ENCODE data around the gene DDX1. TPM values are rescaled to one million over a fixed set of nuclear protein-coding genes. Genes with fewer than 3 reads are reported as not detected.

The DDX1 gene
- total and polyA plus RNA-seq, 2 donors (not counting 1 experiment from before 2014, with no cell fraction given): 13.2 to 52.6 TPM

DNA sequence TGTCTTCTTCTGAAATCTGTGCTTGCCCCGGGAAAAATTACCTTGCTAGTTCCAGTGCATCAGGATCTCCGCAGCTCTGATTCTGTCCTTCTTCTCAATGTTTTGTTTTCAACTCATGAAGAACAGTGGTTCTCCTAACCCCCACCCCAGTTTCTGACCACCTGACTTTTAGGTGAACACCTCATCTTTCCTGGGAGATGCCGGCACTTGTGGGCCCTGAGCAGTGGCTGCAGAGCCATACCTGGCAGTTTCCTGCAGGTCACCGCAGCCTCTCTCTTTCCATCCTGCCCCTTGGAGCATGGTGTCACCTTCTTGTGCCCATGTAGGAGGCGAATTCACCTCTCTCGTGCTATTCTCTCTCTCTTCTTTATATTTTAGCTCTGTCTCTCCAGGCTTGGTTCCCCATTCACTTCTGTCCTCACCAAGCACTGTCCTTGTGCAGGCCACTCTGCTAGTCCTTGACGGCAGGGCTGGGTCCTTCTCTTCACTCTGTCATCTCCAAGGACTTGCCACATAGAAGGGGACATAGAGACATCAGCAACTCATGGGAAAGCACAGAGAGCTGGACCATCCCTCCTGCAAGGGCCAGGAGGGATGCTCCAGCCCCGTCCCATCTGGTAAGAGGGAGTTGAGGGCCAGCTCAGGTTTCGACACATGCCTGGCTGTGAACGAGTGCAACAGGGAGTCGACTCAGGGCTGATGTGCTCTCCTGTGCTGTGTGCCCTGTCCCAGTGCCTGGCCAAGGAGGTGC is 59.1 kb downstream of the DDX1 start:
- CTCF ChIA-PET: no interaction called here
- Histone ChIP-seq H3K27me3 (replicated peaks in 1 of 4; ENCODE audit: control extremely low read depth in 1 of 4, control insufficient read depth in 3 of 4, insufficient read depth in 4 of 4, low read length in 3 of 4) (peaks cover 0 to 2% (median 0%) of the 10 kb centered on the region in 4 experiments), H3K4me1 (ENCODE audit: control insufficient read depth in 2 of 2, insufficient read depth in 2 of 2, low read length in 2 of 2) (no peaks in the 10 kb centered on the region), H4K20me1 (ENCODE audit: control insufficient read depth, insufficient read depth, low read length, poor library complexity, severe bottlenecking) (no peaks in the 10 kb centered on the region), H3K9ac (ENCODE audit: low read length) (no peak overlapping the region), H3K36me3 (replicated peaks in 1 of 2; ENCODE audit: control extremely low read depth in 1 of 2, control insufficient read depth in 1 of 2, extremely low read depth in 1 of 2, insufficient read depth in 2 of 2, low read length in 1 of 2) (no peaks in the 10 kb centered on the region), H3K9me3 (ENCODE audit: control extremely low read depth in 1 of 3, control insufficient read depth in 2 of 3, insufficient read depth in 1 of 3, low read length in 2 of 3) (peaks cover 0 to 3% (median 0%) of the 10 kb centered on the region in 3 donors), H2AFZ (ENCODE audit: insufficient read depth, low read depth, low read length, poor library complexity, severe bottlenecking) (no peak overlapping the region), H3K4me3 (ENCODE audit: control extremely low read depth in 1 of 5, extremely low read depth in 1 of 5, insufficient read depth in 1 of 5, low read depth in 2 of 5, low read length in 4 of 5) (no peak overlapping the region), H3K27ac (ENCODE audit: low read length in 2 of 2) (no peak overlapping the region), H3K79me2 (ENCODE audit: control insufficient read depth, insufficient read depth, low read length) (no peaks in the 10 kb centered on the region), H3K4me2 (replicated peaks; ENCODE audit: low read depth, low read length, poor library complexity, severe bottlenecking) (no peak overlapping the region)
- Mint-ChIP-seq H3K4me3 (no peak overlapping the region), H3K9me3 (ENCODE audit: insufficient read depth) (no peaks in the 10 kb centered on the region), H3K27me3 (peaks cover 8% of the 10 kb centered on the region), H3K4me1 (no peaks in the 10 kb centered on the region), H3K27ac (no peak overlapping the region)
- intact Hi-C loops (cut with micrococcal nuclease): no loop called here
- 81% methylated on average over 11 of the region's 11 CpGs for WGBS (ENCODE audit: insufficient coverage)
- DNase-seq: no peak
- TF ChIP-seq EZH2 (IDR thresholded peaks at IDR 0.05; ENCODE audit: borderline replicate concordance, insufficient read depth, low read depth, low read length, poor library complexity, severe bottlenecking) (no peak), CTCF (IDR thresholded peaks at IDR 0.05) (no peak)
- POLR2A ChIA-PET: no interaction called here
- no peak for ATAC-seq (ENCODE audit: low read depth)

DNA sequence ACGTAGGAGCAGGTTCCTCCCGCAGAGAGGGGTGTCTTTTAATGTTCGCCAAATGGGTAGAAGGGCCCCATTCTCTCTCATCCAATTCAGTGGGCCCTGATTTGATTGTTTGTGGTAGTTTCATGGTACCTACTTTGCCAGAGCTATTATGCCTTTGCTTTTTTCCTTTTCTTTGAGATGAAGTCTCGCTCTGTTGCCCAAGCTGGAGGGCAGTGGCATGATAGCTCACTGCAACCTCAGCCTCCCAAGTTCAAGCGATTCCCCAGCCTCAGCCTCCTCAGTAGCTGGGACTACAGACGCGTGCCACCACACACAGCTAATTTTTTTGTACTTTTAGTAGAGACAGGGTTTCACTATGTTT is 59.7 kb downstream of the DDX1 start:
- no peak overlapping the region for H3K4me3 ChIP-seq (ENCODE audit: control extremely low read depth in 1 of 5, extremely low read depth in 1 of 5, insufficient read depth in 1 of 5, low read depth in 2 of 5, low read length in 4 of 5)
- DNase-seq (no peak), ATAC-seq (ENCODE audit: low read depth) (no peak)
- H2AFZ ChIP-seq (ENCODE audit: insufficient read depth, low read depth, low read length, poor library complexity, severe bottlenecking): no peak overlapping the region
- 100% methylated on average over 2 of the region's 7 CpGs for WGBS (ENCODE audit: insufficient coverage)
- no peaks in the 10 kb centered on the region for H4K20me1 ChIP-seq (ENCODE audit: control insufficient read depth, insufficient read depth, low read length, poor library complexity, severe bottlenecking)
- H3K4me3 Mint-ChIP-seq: no peak overlapping the region
- H3K36me3 ChIP-seq (replicated peaks in 1 of 2; ENCODE audit: control extremely low read depth in 1 of 2, control insufficient read depth in 1 of 2, extremely low read depth in 1 of 2, insufficient read depth in 2 of 2, low read length in 1 of 2): no peaks in the 10 kb centered on the region
- H3K4me2 ChIP-seq (replicated peaks; ENCODE audit: low read depth, low read length, poor library complexity, severe bottlenecking): no peak overlapping the region
- H3K9me3 Mint-ChIP-seq (ENCODE audit: insufficient read depth): no peaks in the 10 kb centered on the region
- intact Hi-C loops (cut with micrococcal nuclease): no loop called here
- H3K9ac ChIP-seq (ENCODE audit: low read length): no peak overlapping the region
- H3K27ac ChIP-seq (ENCODE audit: low read length in 2 of 2): no peak overlapping the region
- no peaks in the 10 kb centered on the region for H3K4me1 ChIP-seq (ENCODE audit: control insufficient read depth in 2 of 2, insufficient read depth in 2 of 2, low read length in 2 of 2)
- H3K27ac Mint-ChIP-seq: no peak overlapping the region
- ChIA-PET POLR2A (no interaction called here), CTCF (no interaction called here)
- H3K27me3 ChIP-seq (replicated peaks in 1 of 4; ENCODE audit: control extremely low read depth in 1 of 4, control insufficient read depth in 3 of 4, insufficient read depth in 4 of 4, low read length in 3 of 4): peaks cover 0 to 2% (median 0%) of the 10 kb centered on the region in 4 experiments
- H3K4me1 Mint-ChIP-seq: no peaks in the 10 kb centered on the region
- H3K27me3 Mint-ChIP-seq: peaks cover 6% of the 10 kb centered on the region
- H3K9me3 ChIP-seq (ENCODE audit: control extremely low read depth in 1 of 3, control insufficient read depth in 2 of 3, insufficient read depth in 1 of 3, low read length in 2 of 3): peaks cover 0 to 3% (median 0%) of the 10 kb centered on the region in 3 donors
- TF ChIP-seq EZH2 (IDR thresholded peaks at IDR 0.05; ENCODE audit: borderline replicate concordance, insufficient read depth, low read depth, low read length, poor library complexity, severe bottlenecking) (no peak), CTCF (IDR thresholded peaks at IDR 0.05) (no peak)
- H3K79me2 ChIP-seq (ENCODE audit: control insufficient read depth, insufficient read depth, low read length): no peaks in the 10 kb centered on the region
